Activated CD4-positive, alpha-beta T cell treated with anti-CD3 and anti-CD28 coated beads for 4 hours (primary cell): ENCODE data around the gene IQGAP3.
"Not testable (repeated sequence)": the region's sequence is repeated elsewhere in the genome, so short reads cannot be mapped to it uniquely, and the experiment has no call there.

ENCODE experiments used
- DNase-seq, 2 donors: peaks; one replicate each; pipeline ENCODE4 v3.0.0-alpha.2; 2020

IQGAP3 gene

DNA sequence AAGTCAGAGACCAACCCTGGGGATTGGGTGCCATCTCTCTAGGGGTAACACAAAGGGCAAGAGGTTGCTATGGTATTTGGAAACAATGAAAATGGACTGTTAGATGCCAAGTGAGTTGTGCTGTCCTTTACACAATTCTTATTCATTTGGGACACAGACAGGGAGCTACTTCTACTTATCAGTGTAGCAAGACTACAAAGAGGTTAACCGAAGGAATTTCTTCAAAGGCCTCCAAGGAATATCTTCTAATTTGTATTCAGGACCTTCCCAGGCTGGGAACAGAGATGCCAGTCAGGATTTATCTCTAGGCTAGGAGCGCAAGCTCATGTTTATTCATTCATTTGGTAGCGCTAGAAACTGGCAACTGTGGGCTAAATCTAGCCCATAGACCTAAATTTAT, 21.8 kb upstream of the IQGAP3 start:
- no peak for DNase-seq

DNA sequence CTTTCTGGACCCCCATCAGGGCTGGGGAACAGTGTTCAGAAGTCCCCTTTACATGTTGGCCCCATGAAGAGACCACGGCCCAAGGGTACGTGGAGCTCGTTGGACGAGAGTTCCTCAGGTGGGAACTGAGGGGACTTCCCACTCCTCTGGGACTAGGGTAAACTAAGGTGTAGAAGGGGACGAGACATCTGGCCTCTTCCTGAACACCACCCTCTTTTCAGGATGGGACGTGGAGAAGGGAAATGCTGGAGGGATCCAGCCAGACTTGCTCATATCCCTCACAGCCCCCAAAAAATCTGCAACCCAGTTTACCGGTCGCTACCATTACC, 21.3 kb upstream of the IQGAP3 start:
- DNase-seq, result no peak

DNA sequence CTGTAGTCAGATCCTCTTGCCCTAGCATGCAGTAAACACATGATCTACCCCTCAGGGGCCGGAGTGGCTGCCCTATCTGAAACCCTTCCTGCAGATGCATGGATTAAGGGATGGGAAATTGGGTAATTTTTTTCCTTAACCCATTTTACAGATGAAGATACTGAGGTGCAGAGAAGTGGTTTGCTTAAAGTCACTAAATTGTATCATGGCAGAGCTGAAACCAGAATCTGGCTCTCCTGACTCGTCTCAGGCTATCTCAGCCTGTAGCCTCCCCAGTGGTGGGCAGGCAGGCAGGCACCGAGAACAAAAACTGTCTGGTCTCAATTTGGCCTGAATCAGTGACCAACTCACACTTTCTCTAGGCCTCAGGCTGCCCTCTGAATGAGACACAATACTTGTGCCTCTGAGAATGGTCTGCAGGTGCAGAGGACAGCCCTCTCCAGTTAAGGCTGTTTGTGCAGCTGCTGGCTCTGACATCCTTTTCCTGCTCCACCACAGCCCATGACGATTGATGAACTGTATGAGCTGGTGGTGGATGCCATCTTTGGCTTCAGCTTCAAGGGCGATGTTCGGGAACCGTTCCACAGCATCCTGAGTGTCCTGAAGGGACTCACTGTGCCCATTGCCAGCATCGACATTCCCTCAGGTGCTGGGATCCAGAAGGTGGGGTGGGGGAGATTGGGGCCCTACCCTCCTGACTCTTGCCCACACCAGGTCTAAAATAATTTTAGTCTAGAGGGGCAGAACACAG, 20.7 kb upstream of the IQGAP3 start:
- DNase-seq, result no peak

DNA sequence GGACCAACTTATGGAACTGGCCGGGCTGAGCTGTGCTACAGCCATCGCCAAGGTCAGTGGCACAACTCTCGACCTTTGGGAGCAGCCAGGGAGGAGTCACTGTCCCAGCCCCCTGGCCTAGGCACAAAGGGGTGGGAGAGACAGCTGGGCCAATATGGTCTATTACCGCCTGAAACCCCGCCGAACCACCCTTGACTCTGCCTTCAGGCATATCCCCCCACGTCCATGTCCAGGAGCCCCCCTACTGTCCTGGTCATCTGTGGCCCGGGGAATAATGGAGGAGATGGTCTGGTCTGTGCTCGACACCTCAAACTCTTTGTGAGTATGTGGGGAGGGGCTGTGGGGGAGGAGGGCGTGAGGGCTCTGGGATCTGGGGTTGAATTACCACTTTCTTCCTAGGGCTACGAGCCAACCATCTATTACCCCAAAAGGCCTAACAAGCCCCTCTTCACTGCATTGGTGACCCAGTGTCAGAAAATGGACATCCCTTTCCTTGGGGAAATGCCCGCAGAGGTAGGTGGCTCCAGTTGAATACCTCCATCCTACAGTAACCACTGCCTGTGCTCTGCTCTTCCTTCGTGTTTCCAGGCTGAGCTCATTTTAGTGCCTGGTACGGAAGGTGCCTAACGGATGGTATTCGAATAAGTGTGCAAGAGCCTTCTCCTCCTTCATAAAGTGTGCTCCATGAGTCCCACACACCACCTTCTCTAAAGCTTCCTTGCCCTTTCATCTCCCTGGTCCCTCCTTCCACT, 20.0 kb upstream of the IQGAP3 start:
- no peak for DNase-seq

DNA sequence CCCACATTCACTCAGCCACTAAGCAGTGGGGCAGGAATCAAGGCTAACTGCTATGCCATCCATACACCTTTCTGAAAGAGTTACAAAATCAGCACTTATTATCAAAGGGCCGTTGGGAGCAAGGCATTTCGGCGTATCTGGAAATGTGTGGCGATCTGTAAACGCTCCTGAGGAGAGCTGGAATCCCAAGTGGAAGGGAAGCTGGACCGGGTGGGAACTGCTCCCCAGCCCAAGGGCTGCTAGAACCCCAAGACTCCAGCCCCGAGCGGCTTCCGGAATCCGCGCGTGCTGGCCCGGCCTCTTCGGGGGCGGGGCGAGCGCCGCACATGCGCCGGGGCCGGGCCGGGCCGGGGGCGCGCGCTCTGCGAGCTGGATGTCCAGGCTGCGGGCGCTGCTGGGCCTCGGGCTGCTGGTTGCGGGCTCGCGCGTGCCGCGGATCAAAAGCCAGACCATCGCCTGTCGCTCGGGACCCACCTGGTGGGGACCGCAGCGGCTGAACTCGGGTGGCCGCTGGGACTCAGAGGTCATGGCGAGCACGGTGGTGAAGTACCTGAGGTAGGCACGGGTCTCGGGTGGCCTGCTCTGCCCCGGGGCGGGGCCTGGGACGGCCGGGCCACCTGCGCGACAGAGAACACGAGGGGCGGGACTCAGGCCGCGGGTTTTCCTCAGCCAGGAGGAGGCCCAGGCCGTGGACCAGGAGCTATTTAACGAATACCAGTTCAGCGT, 19.2 kb upstream of the IQGAP3 start, which contains the start of gene NAXE:
Gene NAXE (plus strand): TSS at position 345 of the 726 bp plus-strand sequence. CDS start 29 bp downstream, at position 374.
- peak; percentile 59 to 72 for DNase-seq

DNA sequence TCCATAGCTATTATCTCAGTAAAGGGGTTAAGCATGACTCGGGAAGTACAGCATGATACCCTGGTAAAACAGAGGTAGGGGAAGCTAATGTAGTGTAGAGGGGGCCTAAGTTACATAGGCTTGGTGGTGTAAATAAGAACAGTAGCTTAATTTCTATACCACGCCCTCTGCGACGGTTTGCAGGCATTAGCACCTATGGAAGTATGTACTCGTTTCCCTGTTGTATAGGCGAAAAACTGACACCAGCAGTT, 18.7 kb upstream of the IQGAP3 start:
- no peak for DNase-seq

DNA sequence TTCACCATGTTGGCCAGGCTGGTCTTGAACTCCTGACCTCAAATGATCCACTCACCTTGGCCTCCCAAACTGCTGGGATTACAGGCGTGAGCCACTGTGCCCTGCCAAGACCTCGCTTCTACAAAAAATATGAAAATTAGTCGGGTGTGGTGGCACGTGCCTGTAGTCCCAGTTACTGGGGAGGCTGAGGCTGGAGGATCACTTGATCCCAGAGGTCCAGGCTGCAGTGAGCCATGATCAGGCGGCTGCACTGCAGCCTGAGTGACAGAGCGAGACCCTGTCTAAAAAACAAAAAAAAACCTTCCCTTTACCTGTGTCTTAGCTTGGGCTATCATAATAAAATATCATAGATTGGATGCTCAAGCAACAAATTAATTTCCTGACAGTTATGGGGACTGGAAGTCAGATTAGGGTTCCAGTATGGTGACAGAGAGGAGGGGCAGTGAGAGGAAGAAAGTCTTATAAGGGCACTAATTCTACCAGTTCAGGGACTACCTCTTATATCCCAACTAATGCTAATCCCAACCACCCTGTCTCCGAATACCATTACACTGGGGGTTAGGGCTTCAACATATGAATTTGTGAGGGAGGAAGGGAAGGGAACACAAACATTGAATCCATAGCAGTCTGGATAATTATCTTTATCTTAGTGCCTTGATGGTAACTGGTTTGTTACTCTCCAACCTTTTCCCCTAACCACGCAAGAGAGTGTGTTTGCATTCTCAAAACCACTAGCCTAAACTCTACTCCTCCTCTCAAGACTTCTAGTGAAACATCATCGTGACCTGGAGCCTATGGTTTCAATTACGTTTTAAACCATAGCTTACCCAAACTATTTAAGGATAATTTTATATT, 18.2 kb upstream of the IQGAP3 start:
- no peak for DNase-seq

DNA sequence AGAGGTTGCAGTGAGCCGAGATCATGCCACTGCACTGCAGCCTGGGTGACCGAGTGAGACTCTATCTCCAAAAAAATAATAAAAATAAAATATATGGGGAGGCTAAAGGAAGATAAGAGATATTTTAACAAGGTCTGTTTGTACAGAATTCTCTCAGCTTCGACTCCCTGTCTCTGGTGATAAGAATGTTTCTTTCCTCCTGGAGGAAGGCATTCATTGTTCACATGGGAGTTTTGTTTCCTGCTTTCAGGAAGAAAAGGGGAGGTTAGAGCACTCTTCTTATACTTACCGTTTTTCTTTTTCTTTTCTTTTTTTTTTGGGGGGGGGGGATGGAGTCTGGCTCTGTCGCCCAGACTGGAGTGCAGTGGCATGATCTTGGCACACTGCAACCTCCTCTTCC, 17.2 kb upstream of the IQGAP3 start:
- no peak for DNase-seq

DNA sequence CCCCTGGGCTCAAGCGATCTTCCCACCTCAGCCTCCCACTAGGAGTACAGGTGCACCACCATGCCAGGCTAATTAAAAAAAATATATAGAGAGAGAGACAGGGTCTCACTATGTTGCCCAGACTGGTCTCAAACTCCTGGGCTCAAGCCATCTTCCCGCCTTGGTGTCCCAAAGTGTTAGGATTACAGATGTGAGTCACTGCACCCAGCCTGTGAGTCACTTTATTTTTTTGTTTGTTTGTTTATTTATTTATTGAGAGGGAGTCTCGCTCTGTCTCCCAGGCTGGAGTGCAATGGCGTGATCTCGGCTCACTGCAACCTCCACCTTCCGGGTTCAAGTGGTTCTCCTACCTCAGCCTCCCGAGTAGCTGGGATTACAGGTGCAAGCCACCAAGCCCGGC, 15.6 kb upstream of the IQGAP3 start:
- not testable (repeated sequence) for DNase-seq

DNA sequence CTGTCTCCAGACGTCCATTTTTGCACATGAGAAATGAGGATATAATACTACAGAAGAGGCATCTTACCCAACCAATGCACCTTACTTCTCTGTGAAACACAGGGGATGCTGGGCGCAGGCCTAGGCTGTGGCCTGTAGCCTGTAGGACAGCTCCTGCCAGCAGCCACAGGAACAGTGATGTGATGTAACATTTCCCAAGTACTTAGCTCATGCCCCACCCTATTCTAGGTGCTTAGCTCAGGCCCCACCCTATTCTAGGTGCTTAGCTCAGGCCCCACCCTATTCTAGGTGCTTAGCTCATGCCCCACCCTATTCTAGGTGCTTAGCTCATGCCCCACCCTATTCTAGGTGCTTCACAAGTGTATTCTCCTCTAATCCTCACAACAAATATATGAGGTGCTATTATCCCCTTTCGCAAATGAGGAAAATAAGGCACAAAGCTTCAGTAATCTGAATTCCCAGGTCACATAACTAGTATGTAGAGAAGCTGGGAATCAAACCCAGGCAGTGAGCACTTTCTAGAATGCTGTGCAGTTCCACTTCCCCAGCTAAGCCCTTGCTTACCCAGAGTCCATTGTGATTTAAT, 14.6 kb upstream of the IQGAP3 start:
- DNase-seq, result no peak

DNA sequence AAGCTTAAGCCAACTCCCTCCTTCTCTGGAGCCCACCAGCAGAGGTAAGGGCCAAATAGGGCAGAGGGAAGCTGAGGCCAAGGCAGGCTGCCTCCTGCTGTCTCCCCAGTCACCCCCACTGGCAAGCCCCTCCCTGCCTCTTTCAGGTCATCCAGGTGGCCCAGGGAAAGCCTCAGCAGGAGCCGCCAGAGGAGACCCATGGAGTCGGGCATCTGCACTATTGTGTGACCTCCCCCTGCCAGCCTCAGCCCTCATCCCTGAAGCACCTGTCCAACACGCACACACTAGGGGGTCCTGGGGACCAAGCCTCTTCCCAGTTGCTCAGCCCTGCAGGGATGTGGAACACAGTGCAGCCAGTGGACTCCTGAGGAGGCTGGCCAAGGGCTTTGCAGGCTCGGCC, 14.0 kb upstream of the IQGAP3 start:
- no peak for DNase-seq

DNA sequence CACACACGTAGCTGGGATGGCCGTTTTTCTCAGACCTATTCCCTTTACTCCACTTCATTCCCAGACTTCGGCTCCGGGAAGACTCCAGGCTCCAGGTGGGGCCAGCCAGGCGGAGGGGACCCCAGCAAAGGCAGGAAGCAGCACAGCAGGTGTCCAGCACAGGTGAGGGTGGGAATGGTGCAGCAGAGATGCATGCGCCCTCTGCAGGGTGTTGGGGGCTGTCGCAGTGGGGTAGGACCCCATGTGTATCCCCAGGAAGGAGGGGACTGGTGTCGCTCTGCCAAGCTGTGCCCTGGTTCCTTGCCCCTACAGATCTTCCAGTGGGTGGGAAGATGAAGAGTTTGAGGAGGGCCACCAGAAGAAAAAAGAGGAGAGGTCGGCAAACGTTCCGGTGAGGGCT, 12.4 kb upstream of the IQGAP3 start:
- DNase-seq, result no peak

DNA sequence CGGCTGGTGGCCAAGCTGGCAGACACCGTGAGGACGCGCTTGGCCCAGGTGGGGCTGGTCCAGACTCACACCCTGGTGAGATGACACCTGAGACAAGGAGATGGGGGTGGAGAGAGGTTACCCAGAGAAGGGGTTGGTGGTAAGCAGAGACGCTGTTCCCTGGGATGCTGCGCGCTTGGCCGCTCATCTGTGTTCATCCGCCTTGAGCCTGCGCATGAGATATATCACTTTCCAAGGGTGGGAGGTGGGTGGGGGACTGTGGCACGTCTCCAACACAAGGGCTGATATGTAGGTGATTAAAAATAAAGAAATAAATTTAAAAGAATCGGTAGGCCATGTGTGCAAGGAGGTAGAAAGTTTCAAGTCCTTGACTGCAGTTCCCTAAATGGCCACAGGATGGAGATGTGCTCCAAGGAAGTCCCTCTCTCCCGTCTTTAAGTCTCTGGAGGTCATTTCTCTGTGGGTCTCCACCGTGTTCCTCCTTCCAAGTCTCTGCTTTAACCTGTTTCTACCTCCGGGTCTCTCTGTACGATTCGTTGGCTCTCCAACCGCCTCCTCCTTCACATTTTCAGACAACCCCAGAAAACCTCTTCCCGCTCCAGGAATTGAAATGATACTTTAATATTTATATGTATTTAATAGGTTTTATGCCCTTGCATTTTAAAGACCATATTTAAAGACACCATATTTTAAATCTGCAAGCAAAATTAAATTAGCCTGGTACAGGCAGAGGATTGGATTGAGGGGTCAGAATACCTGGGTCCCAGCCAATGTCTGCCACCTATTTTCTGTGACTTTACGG, 11.7 kb upstream of the IQGAP3 start:
- peak; percentile 64 to 82 for DNase-seq

DNA sequence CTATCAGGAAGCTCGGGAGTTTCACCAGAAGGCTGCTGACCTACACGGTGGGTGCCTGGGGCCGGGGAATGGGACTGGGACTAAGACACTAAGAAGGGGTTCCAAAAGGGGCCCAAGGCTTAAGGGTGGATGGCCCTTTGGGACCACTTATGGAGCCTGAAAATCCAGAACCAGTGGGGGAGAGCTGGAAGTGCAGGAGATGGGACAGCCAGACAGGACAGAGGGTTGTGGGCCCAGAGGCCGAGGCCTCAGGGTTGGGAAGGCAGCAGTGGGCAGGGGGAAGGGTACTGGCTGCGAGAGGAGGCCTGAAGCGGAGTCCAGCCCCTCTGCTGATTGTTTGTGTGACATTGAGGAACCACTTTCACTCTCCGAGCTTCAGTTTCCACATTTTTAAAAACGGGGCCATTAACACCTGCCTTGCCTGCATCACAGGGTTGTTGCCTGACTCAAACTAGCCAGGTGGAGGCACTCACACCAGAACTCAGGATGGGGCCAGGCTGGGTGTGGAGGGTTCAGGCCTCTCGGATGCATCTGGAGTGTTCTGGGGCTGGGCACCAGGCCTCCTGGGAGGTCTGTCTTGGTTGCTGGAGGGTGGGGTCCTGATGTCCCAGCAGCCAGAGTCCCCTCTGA, 10.1 kb upstream of the IQGAP3 start:
- DNase-seq, result no peak

DNA sequence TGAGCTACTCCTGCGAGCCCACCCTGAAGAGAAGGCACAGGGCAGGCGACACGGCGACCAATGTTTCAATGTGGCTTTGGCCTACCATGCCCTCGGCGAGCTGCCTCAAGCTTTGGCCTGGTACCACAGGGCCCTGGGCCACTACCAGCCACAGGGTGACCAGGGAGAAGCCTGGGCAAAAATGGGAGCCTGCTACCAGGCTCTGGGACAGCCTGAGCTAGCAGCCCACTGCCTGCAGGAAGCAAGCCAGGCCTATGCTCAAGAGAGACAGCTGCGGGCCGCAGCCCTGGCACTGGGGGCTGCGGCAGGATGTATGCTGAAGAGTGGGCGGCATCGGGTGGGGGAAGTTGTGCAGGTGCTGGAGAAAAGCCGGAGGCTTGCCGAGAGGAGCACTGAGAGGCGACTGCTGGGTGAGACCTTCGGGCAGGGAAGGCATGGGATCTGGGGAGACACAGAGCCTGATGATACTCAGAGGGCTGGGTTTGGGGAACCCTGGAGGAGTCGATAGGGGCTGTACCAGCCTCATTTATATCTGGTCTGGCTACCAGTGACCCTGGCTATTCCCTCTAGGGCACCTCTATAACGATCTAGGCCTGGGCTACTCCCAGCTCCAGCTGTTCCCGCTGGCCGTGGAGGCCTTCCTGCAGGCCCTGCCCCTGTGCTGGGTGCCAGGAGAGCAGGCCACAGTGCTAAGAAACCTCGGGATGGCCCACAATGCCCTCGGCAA, 9.5 kb upstream of the IQGAP3 start:
- peak in 1 of 2 donors; percentile 26 for DNase-seq

DNA sequence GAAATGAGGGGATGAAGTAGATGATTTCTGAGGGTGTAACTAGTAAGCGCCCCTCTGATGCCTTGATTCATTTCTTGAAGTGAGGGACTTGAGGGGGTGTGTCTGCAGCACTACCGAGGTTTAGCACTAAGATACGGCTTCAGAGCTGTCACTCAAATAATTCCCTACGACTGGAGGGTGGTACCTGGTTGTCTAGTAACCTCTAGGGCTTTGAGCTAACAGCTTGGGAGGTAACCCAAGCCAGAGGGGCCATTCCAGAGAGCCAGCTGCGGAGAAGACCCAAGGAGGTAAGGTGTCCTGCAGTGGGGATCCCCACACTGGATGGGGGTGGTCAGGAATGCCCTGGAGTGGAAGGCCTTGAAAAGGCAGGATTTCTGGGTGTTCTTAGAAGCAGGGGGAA, 7.1 kb upstream of the IQGAP3 start, which contains the start of gene TTC24:
Gene TTC24 (plus strand): TSS at position 252 of the 400 bp plus-strand sequence. CDS start 1,642 bp downstream, outside the sequence.
- DNase-seq, result no peak

DNA sequence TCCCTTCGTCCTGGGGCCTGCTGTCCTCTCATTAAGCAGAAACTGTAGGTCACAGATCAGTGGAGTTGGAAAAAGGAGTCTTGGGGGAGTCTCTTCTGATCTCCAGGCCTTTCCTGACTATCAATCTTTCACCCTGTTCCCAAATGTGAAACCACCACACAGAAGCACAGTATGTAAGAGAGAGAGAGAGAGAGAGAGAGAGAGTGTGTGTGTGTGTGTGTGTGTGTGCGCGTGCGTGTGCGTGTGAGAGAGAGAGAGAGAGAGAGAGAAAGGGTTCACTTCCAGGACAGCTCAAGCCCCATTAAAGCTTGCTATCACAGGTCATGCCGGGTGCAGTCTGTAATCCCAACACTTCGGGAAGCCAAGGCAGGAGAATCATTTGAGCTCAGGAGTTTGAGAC, 5.7 kb upstream of the IQGAP3 start:
- no peak for DNase-seq

DNA sequence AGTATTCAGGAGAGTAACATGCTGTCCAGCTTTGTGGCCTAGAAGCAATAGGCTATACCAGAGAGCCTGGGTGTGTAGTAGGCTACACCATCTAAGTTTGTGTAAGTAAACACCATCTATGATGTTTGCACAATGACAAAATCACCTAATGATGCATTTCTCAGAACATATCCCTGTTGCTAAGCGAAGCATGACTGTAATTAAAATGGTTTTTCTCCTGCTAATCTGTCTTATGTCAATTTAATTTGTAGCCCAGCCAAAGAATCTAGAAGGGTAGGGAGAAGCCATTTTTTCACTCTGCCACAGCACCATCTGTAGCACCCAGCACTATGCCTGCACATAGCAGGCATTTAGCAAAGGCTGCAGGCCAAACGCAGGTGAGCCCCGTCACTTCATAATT, 5.2 kb upstream of the IQGAP3 start:
- no peak for DNase-seq

DNA sequence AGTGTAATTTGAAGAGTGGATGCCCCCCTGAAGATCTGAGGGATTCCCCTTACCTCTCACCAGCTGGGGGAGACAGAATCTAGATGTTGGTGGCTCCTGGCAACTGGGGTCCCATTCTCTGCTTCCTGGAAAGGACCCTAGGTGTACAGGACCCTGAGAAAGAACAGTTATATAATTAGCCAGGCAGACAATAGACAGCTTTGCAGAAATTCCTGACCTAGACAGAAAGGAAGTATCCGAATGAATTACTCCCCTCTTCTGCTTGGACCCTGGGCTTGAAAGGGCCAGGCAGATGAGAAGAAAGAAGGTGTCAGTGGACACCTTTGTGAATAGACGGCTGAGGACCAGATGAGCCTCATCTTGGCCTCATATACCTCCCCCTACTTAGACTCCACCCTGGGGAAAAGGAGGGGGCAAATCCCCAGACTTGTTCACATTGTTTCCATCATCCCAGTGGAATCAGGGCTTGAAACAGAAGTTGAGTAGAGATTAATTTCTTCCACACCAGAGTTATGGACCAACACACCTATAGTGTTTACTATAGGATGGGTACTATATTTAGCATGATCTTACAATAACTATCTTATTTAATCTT, 1.8 kb upstream of the IQGAP3 start:
- no peak for DNase-seq

DNA sequence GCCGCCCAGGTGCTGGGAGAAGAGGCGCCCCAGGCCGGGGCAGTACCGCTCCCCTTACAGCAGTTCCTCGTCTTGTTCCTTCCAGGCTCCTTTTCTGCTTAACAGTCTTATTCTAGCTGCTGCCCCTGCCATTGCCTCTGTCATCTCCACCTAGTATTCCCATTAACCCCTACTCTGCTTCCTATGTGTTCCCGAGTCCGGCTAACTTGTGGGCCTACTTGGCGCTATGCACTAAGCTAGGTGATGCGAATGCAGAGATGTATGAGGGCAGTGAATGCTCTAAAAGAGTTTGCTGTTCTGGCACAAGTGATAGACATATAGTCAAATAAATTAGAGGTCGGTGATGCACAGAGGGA, 276 bp upstream of the IQGAP3 start:
- DNase-seq, result no peak
